Adrenal gland (tissue), 12 donors: ENCODE results near the gene SLC16A13. TPM values are rescaled to one million over a fixed set of nuclear protein-coding genes. Genes with fewer than 3 reads are reported as not detected.

Source experiments
- DNase-seq, 7 donors: peaks; one replicate each; pipeline ENCODE4 v3.0.0-alpha.2; 2019 to 2020
- H3K27ac ChIP-seq, 5 donors: fragments of 200-600 bp; sonication (generic) in 4 of 5; 1 replicate in 3 of 5; 2 replicates in 2 of 5; pipeline versions ENCODE4 v1.5.1 to v1.8.0; 2016 to 2020; ENCODE audit warnings: mild to moderate bottlenecking in 1 of 5
- H3K27me3 ChIP-seq: fragments of 200-600 bp; 2 replicates; pipeline ENCODE4 v1.8.0; 2021
- H3K36me3 ChIP-seq, 2 donors: fragments of 200-600 bp; replicated peaks in 1 of 2; 1 replicate in 1 of 2; 2 replicates in 1 of 2; pipeline versions ENCODE4 v1.5.1 to v1.8.0; 2018 to 2022
- H3K4me1 ChIP-seq, 2 donors: fragments of 200-600 bp; replicated peaks in 1 of 2; 1 replicate in 1 of 2; 2 replicates in 1 of 2; pipeline versions ENCODE4 v1.5.1 to v1.8.0; 2018 to 2021
- H3K4me3 ChIP-seq, 4 donors: fragments of 200-600 bp; sonication (generic) in 3 of 4; one replicate each; pipeline ENCODE4 v1.5.1; 2016 to 2018
- H3K9me3 ChIP-seq, 3 donors: fragments of 200-600 bp; sonication (generic) in 1 of 3; replicated peaks in 1 of 3; 1 replicate in 2 of 3; 2 replicates in 1 of 3; pipeline versions ENCODE4 v1.5.1 to v1.8.0; 2016 to 2021
- CTCF ChIP-seq, 6 experiments: fragments of 450-650 bp in 4 of 6; fragments of 200-600 bp in 2 of 6; sonication (generic) in 1 of 6; IDR thresholded peaks; 1 replicate in 5 of 6; 2 replicates in 1 of 6; pipeline versions ENCODE4 v1.5.1 to v1.8.0; 2016 to 2021; ENCODE audit warnings: antibody characterized with exemption in 6 of 6, mild to moderate bottlenecking in 2 of 6, moderate library complexity in 1 of 6
- POLR2A ChIP-seq, 2 donors: fragments of 450-650 bp; IDR thresholded peaks; one replicate each; pipeline ENCODE4 v1.6.1; 2017; ENCODE audit warnings: antibody characterized with exemption in 2 of 2, mild to moderate bottlenecking in 2 of 2, moderate library complexity in 1 of 2
- WGBS, 4 donors: extraction: QIAGEN DNeasy Blood & Tissue Kit in 2 of 4; methylation state at CpG; one replicate each; pipeline versions ENCODE4 v1.1.5 to v1.1.7; 2013 to 2017; 5-methylcytosine and 5-hydroxymethylcytosine counted together
- intact Hi-C, 2 donors: fragments of 100-400 bp; cut with DNase I; formaldehyde crosslinking; loops; one replicate each; pipeline versions ENCODE4 v1.14.1 to v1.15.0; 2022 to 2023
- polyA plus RNA-seq, 3 donors: library from polyadenylated mRNA; stranded (reverse); fragments of 200-250 nt in 2 of 3; fragments of 350-450 nt in 1 of 3; fragmentation: Illumina TruSeq in 1 of 3; extraction: RNeasy Lipid Tissue Mini Kit (QIAGEN cat#74804) in 1 of 3; gene quantifications; one replicate each; pipeline ENCODE4 v1.2.3, GENCODE V29; 2013 to 2014
- total RNA-seq, 9 donors: library from RNA; depleted of rRNA in 4 of 9; stranded (reverse); fragments of >200 nt in 4 of 9; fragments of 120-200 nt in 1 of 9; fragmentation: NEBNext Ultra II Directional in 1 of 9; extraction: Animal tissue kit (Norgen Biotek cat#: 25700) in 1 of 9; gene quantifications; one replicate each; pipeline versions ENCODE4 v1.1.0 to v1.2.4, GENCODE V29; 2013 to 2023
- donor health status: healthy with polysubstance abuse.
- donor health status: Bipolar disorder and iron deficiency.
- donor health status: DM: yes; HTN: yes; CAD: no.
- donor health status: DM: no; HTN: no; CAD: no.
- donor health status: DM: no; HTN: no; CAD: no.
- donor health status: DM: yes; HTN: yes; CAD: no.

The SLC16A13 gene
- total and polyA plus RNA-seq, 12 donors, result 0.84 to 3.2 (median 2.2) TPM

DNA sequence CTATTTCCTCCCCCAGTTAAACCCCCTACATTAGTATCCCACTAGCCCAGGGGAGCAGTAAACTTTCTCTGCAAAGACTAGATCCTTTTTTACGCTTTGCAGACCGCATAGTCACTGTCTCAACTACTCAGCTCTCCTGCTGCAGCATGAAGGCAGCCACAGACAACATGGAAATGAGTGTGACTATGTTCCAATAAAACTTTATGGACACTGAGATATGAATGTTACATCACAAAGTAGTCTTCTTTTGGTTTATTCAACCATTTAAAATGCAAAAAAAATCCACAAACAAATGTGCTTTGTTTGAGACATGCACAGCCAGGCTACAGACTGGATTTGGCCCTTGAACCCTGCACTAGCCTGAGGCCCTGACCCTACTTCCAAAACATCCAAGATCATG, 25.3 kb upstream of the SLC16A13 start:
- TF ChIP-seq CTCF (IDR thresholded peaks at IDR 0.05) (no peak), POLR2A (IDR thresholded peaks at IDR 0.05) (no peak)
- Histone ChIP-seq H3K4me1 (peaks cover 20 to 38% of the 10 kb centered on the region in 2 donors), H3K4me3 (no peak overlapping the region), H3K9me3 (no peaks in the 10 kb centered on the region), H3K27ac (no peak overlapping the region), H3K27me3 (no peaks in the 10 kb centered on the region), H3K36me3 (peaks cover 0 to 5% of the 10 kb centered on the region in 2 donors)
- intact Hi-C loops, result no loop called here
- WGBS, 4 donors, result 89 to 97% (median 91%) methylated on average over 2 of the region's 2 CpGs
- no peak for DNase-seq

- 23 to 39% (median 30%) methylated on average over 14 of the region's 14 CpGs for WGBS, 4 donors
- Histone ChIP-seq H3K4me3 (peak overlapping the region in 2 of 4 donors; percentile 87 to 94), H3K27ac (peak overlapping the region in 1 of 5 donors; percentile 95), H3K9me3 (no peaks in the 10 kb centered on the region), H3K27me3 (no peaks in the 10 kb centered on the region), H3K36me3 (peaks cover 0 to 5% of the 10 kb centered on the region in 2 donors), H3K4me1 (peaks cover 20 to 44% of the 10 kb centered on the region in 2 donors)
- DNase-seq, result peak in 1 of 7 donors; percentile 25
- intact Hi-C loops, result no loop called here
- no peak for TF ChIP-seq POLR2A (IDR thresholded peaks at IDR 0.05)
- no peak for TF ChIP-seq CTCF (IDR thresholded peaks at IDR 0.05)
These were observed 24.4 kb upstream of the SLC16A13 start for GRCh38 chr17:7011415-7011814.

- TF ChIP-seq POLR2A (IDR thresholded peaks at IDR 0.05) (no peak), CTCF (IDR thresholded peaks at IDR 0.05) (no peak)
- 0 to 2% (median 1%) methylated on average over 6 of the region's 6 CpGs for WGBS, 4 donors
- H3K9me3 ChIP-seq, result no peaks in the 10 kb centered on the region
- intact Hi-C loops, result no loop called here
- H3K4me1 ChIP-seq, result peaks cover 21 to 45% of the 10 kb centered on the region in 2 donors
- DNase-seq, result no peak
- peak overlapping the region; percentile 73 to 95 (median 90) for H3K4me3 ChIP-seq
- peaks cover 0 to 5% of the 10 kb centered on the region in 2 donors for H3K36me3 ChIP-seq
- H3K27ac ChIP-seq, result peak overlapping the region; percentile 88 to 99 (median 98)
- no peaks in the 10 kb centered on the region for H3K27me3 ChIP-seq
These were observed 23.9 kb upstream of the SLC16A13 start for GRCh38 chr17:7011942-7012254.

DNA sequence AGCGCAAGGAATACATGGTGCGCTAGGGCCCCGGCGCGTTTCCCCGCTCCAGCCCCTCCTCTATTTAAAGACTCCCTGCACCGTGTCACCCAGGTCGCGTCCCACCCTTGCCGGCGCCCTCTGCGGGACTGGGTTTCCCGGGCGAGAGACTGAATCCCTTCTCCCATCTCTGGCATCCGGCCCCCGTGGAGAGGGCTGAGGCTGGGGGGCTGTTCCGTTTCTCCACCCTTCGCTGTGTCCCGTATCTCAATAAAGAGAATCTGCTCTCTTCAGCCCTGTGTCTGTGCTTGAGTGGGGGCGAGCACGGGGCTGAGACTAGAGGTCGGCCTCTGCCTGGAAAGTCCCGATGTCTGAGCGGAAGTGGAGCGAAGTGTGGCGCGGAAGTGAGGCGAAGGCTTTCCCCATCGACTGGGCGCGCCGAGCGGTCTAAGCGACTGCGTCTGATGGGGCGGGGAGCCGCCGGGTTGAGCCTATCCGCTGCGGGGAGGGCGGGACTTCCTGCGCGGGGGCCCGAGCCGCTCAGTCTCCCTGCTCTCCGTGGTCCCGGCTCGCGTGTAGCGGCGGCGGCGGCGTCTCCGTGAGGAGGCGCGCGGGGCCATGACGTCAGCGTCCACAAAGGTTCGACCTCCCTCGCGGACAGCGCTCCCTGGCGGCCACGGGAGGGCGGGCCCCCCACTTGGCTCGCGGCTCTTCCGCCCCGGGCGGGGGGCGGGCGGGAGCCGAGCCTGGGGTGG, 21.4 kb upstream of the SLC16A13 start:
- WGBS, 4 donors, result 1 to 2% (median 1%) methylated on average over 16 to 75 of the region's 75 CpGs
- no peaks in the 10 kb centered on the region for H3K9me3 ChIP-seq
- DNase-seq, result peak; percentile 98 to 99 (median 99)
- TF ChIP-seq POLR2A (IDR thresholded peaks at IDR 0.05), result peak; percentile 85 to 95
- peak; percentile 32 to 83 (median 62) for TF ChIP-seq CTCF (IDR thresholded peaks at IDR 0.05)
- peaks cover 0 to 2% of the 10 kb centered on the region in 2 donors for H3K36me3 ChIP-seq
- intact Hi-C loops, result no loop called here
- H3K4me3 ChIP-seq, result peak overlapping the region in 2 of 4 donors; percentile 87 to 94
- H3K27ac ChIP-seq, result peak overlapping the region; percentile 88 to 99 (median 98)
- peaks cover 35 to 62% of the 10 kb centered on the region in 2 donors for H3K4me1 ChIP-seq
- no peaks in the 10 kb centered on the region for H3K27me3 ChIP-seq
